Astrocyte (in vitro differentiated cells and primary cell): ENCODE results near the gene MSLN. TPM values are rescaled to one million over a fixed set of nuclear protein-coding genes. Genes with fewer than 3 reads are reported as not detected.

Experiments used
- DNase-seq: peaks from one replicate; pipeline ENCODE4 v3.0.0-alpha.2; 2010; ENCODE audit warnings: low read depth
- FAIRE-seq: peaks from 2 replicates; lab custom pipeline; 2011; peaks lifted over from hg19 to GRCh38; lab: Jason Lieb, UNC
- H2AFZ ChIP-seq: 2 replicates; pipeline ENCODE4 v1.6.0; 2012; ENCODE audit warnings: low read depth, low read length, inconsistent platforms
- H3K27ac ChIP-seq: 2 replicates; pipeline ENCODE4 v1.5.1; 2011; ENCODE audit warnings: low read depth, low read length, inconsistent platforms
- H3K27me3 ChIP-seq: 2 replicates; pipeline ENCODE4 v1.6.0; 2011; ENCODE audit warnings: low read length, inconsistent platforms; ENCODE audit not compliant: insufficient read depth
- H3K36me3 ChIP-seq: 2 replicates; pipeline ENCODE4 v1.5.1; 2011; ENCODE audit warnings: low read length, inconsistent platforms; ENCODE audit not compliant: insufficient read depth
- H3K4me1 ChIP-seq: 2 replicates; pipeline ENCODE4 v1.5.1; 2011; ENCODE audit warnings: low read length, inconsistent platforms; ENCODE audit not compliant: insufficient read depth
- H3K4me2 ChIP-seq: 2 replicates; pipeline ENCODE4 v1.6.0; 2012; ENCODE audit warnings: low read length, inconsistent platforms
- H3K4me3 ChIP-seq: 2 replicates; pipeline ENCODE4 v1.5.1; 2011; ENCODE audit warnings: low read depth, mild to moderate bottlenecking, low read length, inconsistent platforms; ENCODE audit not compliant: insufficient read depth
- H3K79me2 ChIP-seq: 2 replicates; pipeline ENCODE4 v1.6.0; 2012; ENCODE audit warnings: mild to moderate bottlenecking, low read length, inconsistent platforms; ENCODE audit not compliant: insufficient read depth
- H3K9ac ChIP-seq: 2 replicates; pipeline ENCODE4 v1.6.0; 2012; ENCODE audit warnings: mild to moderate bottlenecking, low read length, inconsistent platforms
- H3K9me3 ChIP-seq: 2 replicates; pipeline ENCODE4 v1.5.1; 2012; ENCODE audit warnings: low read depth, mild to moderate bottlenecking, low read length, inconsistent platforms; ENCODE audit not compliant: insufficient read depth
- H4K20me1 ChIP-seq: 2 replicates; pipeline ENCODE4 v1.6.0; 2012; ENCODE audit warnings: low read length, inconsistent platforms; ENCODE audit not compliant: insufficient read depth
- H3K27ac Mint-ChIP-seq: one replicate; pipeline ENCODE4 v1.8.0; 2021; ENCODE audit warnings: mild to moderate bottlenecking, mixed read lengths; ENCODE audit not compliant: unreplicated experiment
- H3K27me3 Mint-ChIP-seq: one replicate; pipeline ENCODE4 v1.8.0; 2021; ENCODE audit warnings: low read depth, mixed read lengths; ENCODE audit not compliant: unreplicated experiment
- H3K36me3 Mint-ChIP-seq: one replicate; pipeline ENCODE4 v1.8.0; 2021; ENCODE audit warnings: low read depth, mixed read lengths; ENCODE audit not compliant: unreplicated experiment
- H3K4me1 Mint-ChIP-seq: one replicate; pipeline ENCODE4 v1.8.0; 2021; ENCODE audit warnings: low read depth, mixed read lengths; ENCODE audit not compliant: unreplicated experiment
- H3K4me3 Mint-ChIP-seq: one replicate; pipeline ENCODE4 v1.8.0; 2021; ENCODE audit warnings: mild to moderate bottlenecking, moderate library complexity, mixed read lengths; ENCODE audit not compliant: unreplicated experiment
- H3K9me3 Mint-ChIP-seq: one replicate; pipeline ENCODE4 v1.8.0; 2021; ENCODE audit warnings: mild to moderate bottlenecking, mixed read lengths; ENCODE audit not compliant: unreplicated experiment
- CTCF ChIP-seq: IDR thresholded peaks from 2 replicates; pipeline ENCODE4 v1.5.1; 2011; ENCODE audit warnings: low read depth, mild to moderate bottlenecking, inconsistent platforms, low read length, moderate library complexity; ENCODE audit not compliant: insufficient read depth
- EZH2 ChIP-seq: IDR thresholded peaks from 2 replicates; pipeline ENCODE4 v1.6.1; 2012; ENCODE audit warnings: mild to moderate bottlenecking, low read length, inconsistent platforms; ENCODE audit not compliant: insufficient read depth
- total RNA-seq: library from RNA; stranded (reverse); gene quantifications from 2 replicates; pipeline ENCODE4 v1.2.1, GENCODE V29; 2021

Gene MSLN
- total RNA-seq, 1 donor from 2014 or later = not detected

GRCh38 chr16:790086-790485 is 29.6 kb downstream of the MSLN start:
- peaks cover 29% of the 10 kb centered on the region for H4K20me1 ChIP-seq
- H3K36me3 ChIP-seq = no peaks in the 10 kb centered on the region
- Mint-ChIP-seq H3K27ac (no peak overlapping the region), H3K27me3 (no peaks in the 10 kb centered on the region), H3K9me3 (no peaks in the 10 kb centered on the region), H3K4me1 (no peaks in the 10 kb centered on the region), H3K36me3 (peaks cover 7% of the 10 kb centered on the region), H3K4me3 (no peak overlapping the region)
- H3K27ac ChIP-seq = no peak overlapping the region
- H3K4me2 ChIP-seq = no peak overlapping the region
- H3K4me3 ChIP-seq = no peak overlapping the region
- no peak for TF ChIP-seq EZH2
- no peak for TF ChIP-seq CTCF
- no peak overlapping the region for H3K9ac ChIP-seq
- H3K27me3 ChIP-seq = no peaks in the 10 kb centered on the region
- no peaks in the 10 kb centered on the region for H3K9me3 ChIP-seq
- peaks cover 16% of the 10 kb centered on the region for H3K4me1 ChIP-seq
- peaks cover 42% of the 10 kb centered on the region for H3K79me2 ChIP-seq
- no peak for DNase-seq
- no peak for FAIRE-seq
- H2AFZ ChIP-seq = no peak overlapping the region

- Histone ChIP-seq H3K4me1 (peaks cover 16% of the 10 kb centered on the region), H3K27ac (no peak overlapping the region), H3K36me3 (no peaks in the 10 kb centered on the region), H4K20me1 (peaks cover 20% of the 10 kb centered on the region), H3K4me3 (no peak overlapping the region), H3K79me2 (peaks cover 40% of the 10 kb centered on the region), H3K27me3 (no peaks in the 10 kb centered on the region), H3K9me3 (no peaks in the 10 kb centered on the region), H3K9ac (no peak overlapping the region), H2AFZ (no peak overlapping the region), H3K4me2 (no peak overlapping the region)
- Mint-ChIP-seq H3K36me3 (peaks cover 7% of the 10 kb centered on the region), H3K27me3 (no peaks in the 10 kb centered on the region), H3K27ac (no peak overlapping the region), H3K4me1 (no peaks in the 10 kb centered on the region), H3K9me3 (no peaks in the 10 kb centered on the region), H3K4me3 (no peak overlapping the region)
- no peak for FAIRE-seq
- DNase-seq = no peak
- no peak for TF ChIP-seq EZH2
- no peak for TF ChIP-seq CTCF
Measured at GRCh38 chr16:791131-791530, 30.6 kb downstream of the MSLN start.

GRCh38 chr16:792221-792995 is 31.9 kb downstream of the MSLN start:
- FAIRE-seq (no peak), DNase-seq (no peak)
- H3K36me3 Mint-ChIP-seq = peaks cover 7% of the 10 kb centered on the region
- H3K27ac Mint-ChIP-seq = no peak overlapping the region
- no peak overlapping the region for H3K4me3 Mint-ChIP-seq
- TF ChIP-seq EZH2 (no peak), CTCF (no peak)
- peaks cover 28% of the 10 kb centered on the region for H3K79me2 ChIP-seq
- peaks cover 9% of the 10 kb centered on the region for H3K4me1 ChIP-seq
- no peak overlapping the region for H2AFZ ChIP-seq
- no peaks in the 10 kb centered on the region for H3K27me3 Mint-ChIP-seq
- no peaks in the 10 kb centered on the region for H3K27me3 ChIP-seq
- H3K4me3 ChIP-seq = no peak overlapping the region
- H3K4me1 Mint-ChIP-seq = no peaks in the 10 kb centered on the region
- H3K9me3 ChIP-seq = no peaks in the 10 kb centered on the region
- peaks cover 9% of the 10 kb centered on the region for H4K20me1 ChIP-seq
- H3K4me2 ChIP-seq = no peak overlapping the region
- no peaks in the 10 kb centered on the region for H3K36me3 ChIP-seq
- H3K27ac ChIP-seq = no peak overlapping the region
- no peak overlapping the region for H3K9ac ChIP-seq
- H3K9me3 Mint-ChIP-seq = no peaks in the 10 kb centered on the region
